Activated gamma-delta T cell treated with Interleukin-2 at 50 U/mL for 16 hours (primary cell): ENCODE measurements around the gene TAMALIN.
"Not testable (repeated sequence)": the region's sequence is repeated elsewhere in the genome, so short reads cannot be mapped to it uniquely, and the experiment has no call there.

Source experiments
- DNase-seq: peaks from one replicate; pipeline ENCODE4 v3.0.0-alpha.2; 2020

TAMALIN gene

GRCh38 chr12:52006726-52007157, at the start of gene TAMALIN:
Gene TAMALIN, plus strand, starts transcription at chr12:52006946. Its CDS starts 74 bp downstream, at chr12:52007020.
- DNase-seq, result peak; percentile 74

GRCh38 chr12:51958542-51958941, 48.2 kb upstream of the TAMALIN start:
- DNase-seq, result no peak

GRCh38 chr12:51959211-51959610, 47.5 kb upstream of the TAMALIN start:
- no peak for DNase-seq

GRCh38 chr12:51959921-51960320, 46.8 kb upstream of the TAMALIN start:
- DNase-seq, result no peak

- no peak for DNase-seq
Measured at GRCh38 chr12:51960488-51960887, 46.3 kb upstream of the TAMALIN start.

GRCh38 chr12:51960890-51961289, 45.9 kb upstream of the TAMALIN start:
- DNase-seq, result no peak

- DNase-seq, result no peak
Measured at GRCh38 chr12:51961834-51962233, 44.9 kb upstream of the TAMALIN start.

GRCh38 chr12:51962737-51963136, 44.0 kb upstream of the TAMALIN start:
- no peak for DNase-seq

- DNase-seq, result no peak
Measured at GRCh38 chr12:51963477-51963876, 43.3 kb upstream of the TAMALIN start.

GRCh38 chr12:51969643-51970042, 37.1 kb upstream of the TAMALIN start:
- no peak for DNase-seq

GRCh38 chr12:51970904-51971646, 35.7 kb upstream of the TAMALIN start:
- DNase-seq, result peak; percentile 32

- DNase-seq, result no peak
Measured at GRCh38 chr12:51971679-51972421, 34.9 kb upstream of the TAMALIN start.

GRCh38 chr12:51972422-51972812, 34.3 kb upstream of the TAMALIN start:
- no peak for DNase-seq

- peak; percentile 50 for DNase-seq
Measured at GRCh38 chr12:51972849-51973273, 33.9 kb upstream of the TAMALIN start.

GRCh38 chr12:51973560-51973959, 33.2 kb upstream of the TAMALIN start:
- no peak for DNase-seq

- DNase-seq, result peak; percentile 8
Measured at GRCh38 chr12:51974646-51975045, 32.1 kb upstream of the TAMALIN start.

GRCh38 chr12:51975196-51975595, 31.6 kb upstream of the TAMALIN start:
- DNase-seq, result no peak

- DNase-seq, result no peak
Measured at GRCh38 chr12:51976376-51977160, 30.2 kb upstream of the TAMALIN start.

GRCh38 chr12:51977320-51977753, 29.4 kb upstream of the TAMALIN start:
- DNase-seq, result no peak

- not testable (repeated sequence) for DNase-seq
Measured at GRCh38 chr12:51979306-51979705, 27.4 kb upstream of the TAMALIN start.

GRCh38 chr12:51980051-51980808, 26.5 kb upstream of the TAMALIN start:
- peak; percentile 67 for DNase-seq

GRCh38 chr12:51980809-51981127, 26.0 kb upstream of the TAMALIN start:
- no peak for DNase-seq

GRCh38 chr12:51984657-51985056, 22.1 kb upstream of the TAMALIN start:
- no peak for DNase-seq
